HepG2 (cell line): ENCODE measurements around the gene FSTL1. TPM values are rescaled to one million over a fixed set of nuclear protein-coding genes. Genes with fewer than 3 reads are reported as not detected.

Experiments
- ATAC-seq: fragments of 200-7000 bp; cut with Tn5 transposase; 3 replicates; pipeline ENCODE4 v1.9.1; 2020; ENCODE audit warnings: mild to moderate bottlenecking, moderate library complexity
- BruUV-seq: library from RNA; stranded (reverse); fragments of 400-500 nt; replicated peaks from 2 replicates; lab custom pipeline; 2021; lab: Mats Ljungman, UMichigan
- CTCF ChIA-PET: fragments of 300-600 bp; formaldehyde crosslinking; extraction: SDS; loops from one replicate; lab custom pipeline; 2021; ENCODE audit warnings: low total read pairs, inconsistent platforms, low intra/inter-chr PET ratio; lab: Yijun Ruan, JAX
- POLR2A ChIA-PET: fragments of 350-600 bp; sonication (Branson Sonifier 250); formaldehyde crosslinking; loops from one replicate; lab custom pipeline; 2020; ENCODE audit warnings: antibody characterized with exemption, inconsistent platforms; lab: Yijun Ruan, JAX
- DNase-seq: peaks from one replicate; pipeline ENCODE4 v3.0.0-alpha.2; 2015; ENCODE audit warnings: low spot score
- FAIRE-seq: peaks from 3 replicates; lab custom pipeline; 2011; peaks lifted over from hg19 to GRCh38; lab: Jason Lieb, UNC
- H2AFZ ChIP-seq: one replicate; pipeline ENCODE4 v1.6.1; 2011; ENCODE audit warnings: low read length, inconsistent platforms
- H3K27ac ChIP-seq: fragments of 300-600 bp; 3 replicates; pipeline ENCODE4 v1.8.0; 2011; ENCODE audit warnings: mixed run types, mild to moderate bottlenecking, mixed read lengths, low read length, inconsistent platforms; ENCODE audit not compliant: insufficient read depth; ENCODE audit errors: extremely low read length
- H3K27me3 ChIP-seq, 2 experiments: fragments of 200-600 bp in 1 of 2; 2 replicates in 1 of 2; 3 replicates in 1 of 2; pipeline versions ENCODE4 v1.6.0 to v1.8.0; 2011; ENCODE audit warnings: low read length in 2 of 2, mild to moderate bottlenecking in 2 of 2, moderate library complexity in 2 of 2, inconsistent platforms in 1 of 2; ENCODE audit not compliant: insufficient read depth in 2 of 2, control insufficient read depth in 1 of 2
- H3K36me3 ChIP-seq, 2 experiments: fragments of 200-600 bp in 1 of 2; replicated peaks in 1 of 2; 2 replicates in 1 of 2; 3 replicates in 1 of 2; pipeline versions ENCODE4 v1.5.1 to v1.8.0; 2011; ENCODE audit warnings: low read length in 2 of 2, inconsistent platforms in 1 of 2; ENCODE audit not compliant: insufficient read depth in 2 of 2, control insufficient read depth in 1 of 2
- H3K4me1 ChIP-seq: 2 replicates; pipeline ENCODE4 v1.5.1; 2012; ENCODE audit warnings: low read length, inconsistent platforms; ENCODE audit not compliant: insufficient read depth
- H3K4me2 ChIP-seq: 2 replicates; pipeline ENCODE4 v1.6.0; 2011; ENCODE audit warnings: low read depth, low read length, inconsistent platforms
- H3K4me3 ChIP-seq, 3 experiments: fragments of 200-600 bp in 1 of 3; sonication (generic), shearing (Covaris generic) in 1 of 3; replicated peaks in 1 of 3; 2 replicates each; pipeline ENCODE4 v1.5.1; 2011 to 2016; ENCODE audit warnings: low read length in 3 of 3, inconsistent platforms in 2 of 3, low read depth in 2 of 3, mild to moderate bottlenecking in 2 of 3, control low read depth in 1 of 3, mixed read lengths in 1 of 3; ENCODE audit not compliant: insufficient read depth in 1 of 3
- H3K79me2 ChIP-seq: one replicate; pipeline ENCODE4 v1.6.1; 2011; ENCODE audit warnings: low read length, inconsistent platforms; ENCODE audit not compliant: insufficient read depth
- H3K9ac ChIP-seq: 2 replicates; pipeline ENCODE4 v1.6.0; 2011; ENCODE audit warnings: mild to moderate bottlenecking, low read depth, low read length, inconsistent platforms; ENCODE audit not compliant: insufficient read depth
- H3K9me3 ChIP-seq: 2 replicates; pipeline ENCODE4 v1.5.1; 2012; ENCODE audit warnings: mild to moderate bottlenecking, low read length
- H4K20me1 ChIP-seq: 2 replicates; pipeline ENCODE4 v1.6.0; 2011; ENCODE audit warnings: inconsistent platforms, mild to moderate bottlenecking, low read length, moderate library complexity; ENCODE audit not compliant: insufficient read depth
- CREM ChIP-seq, 2 experiments: sonication (generic) in 1 of 2; formaldehyde crosslinking in 1 of 2; IDR thresholded peaks; 2 replicates each; pipeline versions ENCODE4 v1.4.0 to v1.6.1; 2016 to 2020; ENCODE audit warnings: antibody characterized with exemption in 1 of 2, mild to moderate bottlenecking in 1 of 2, missing genetic modification reagents in 1 of 2
- FOXK1 ChIP-seq: sonication (generic); formaldehyde crosslinking; IDR thresholded peaks from 2 replicates; pipeline ENCODE4 v1.4.0; 2020; ENCODE audit warnings: low read depth, missing genetic modification reagents, borderline replicate concordance
- GABPA ChIP-seq, 2 experiments: IDR thresholded peaks; 2 replicates each; pipeline ENCODE4 v1.6.1; 2011 to 2016; ENCODE audit warnings: low read depth in 2 of 2, low read length in 1 of 2, missing biosample characterization in 1 of 2, missing genetic modification characterization in 1 of 2
- JUND ChIP-seq: sonication (generic); formaldehyde crosslinking; IDR thresholded peaks from 2 replicates; pipeline ENCODE4 v1.8.0; 2022; ENCODE audit warnings: mild to moderate bottlenecking, missing genetic modification reagents
- KDM3A ChIP-seq: IDR thresholded peaks from 2 replicates; pipeline ENCODE4 v1.6.1; 2018; ENCODE audit warnings: low read depth, missing compliant biosample characterization
- LCORL ChIP-seq, 2 experiments: fragments of 450-650 bp in 1 of 2; sonication (generic) in 1 of 2; formaldehyde crosslinking in 1 of 2; IDR thresholded peaks; 2 replicates each; pipeline versions ENCODE4 v1.5.0 to v1.6.1; 2017 to 2020; ENCODE audit warnings: antibody characterized with exemption in 1 of 2, missing genetic modification reagents in 1 of 2
- MLXIP ChIP-seq: sonication (generic); formaldehyde crosslinking; IDR thresholded peaks from 2 replicates; pipeline ENCODE4 v1.9.0; 2021; ENCODE audit warnings: missing genetic modification reagents, borderline replicate concordance
- MXD4 ChIP-seq: IDR thresholded peaks from 2 replicates; pipeline ENCODE4 v1.6.1; 2016; ENCODE audit warnings: mild to moderate bottlenecking, missing biosample characterization, missing genetic modification reagents
- POLR2AphosphoS2 ChIP-seq: IDR thresholded peaks from 2 replicates; pipeline ENCODE4 v1.6.1; 2011; ENCODE audit warnings: low read depth, low read length, improper control_type of control experiment
- RCOR2 ChIP-seq: IDR thresholded peaks from 2 replicates; pipeline ENCODE4 v1.6.1; 2016; ENCODE audit warnings: missing biosample characterization, missing genetic modification reagents
- SRSF4 ChIP-seq: fragments of 200-400 bp; formaldehyde crosslinking; IDR thresholded peaks from one replicate; pipeline ENCODE4 v1.6.1; 2018; ENCODE audit warnings: mild to moderate bottlenecking, low read depth, low read length, moderate library complexity; ENCODE audit not compliant: poor library complexity, severe bottlenecking
- TCF7L2 ChIP-seq: IDR thresholded peaks from 2 replicates; pipeline ENCODE4 v1.6.1; 2011; ENCODE audit warnings: mild to moderate bottlenecking, low read depth, low read length, moderate library complexity
- THAP9 ChIP-seq: sonication (generic); formaldehyde crosslinking; IDR thresholded peaks from 2 replicates; pipeline ENCODE4; 2020; ENCODE audit warnings: missing genetic modification reagents, mild to moderate bottlenecking, borderline replicate concordance
- ZNF33A ChIP-seq: sonication (generic); formaldehyde crosslinking; IDR thresholded peaks from 2 replicates; pipeline ENCODE4 v1.5.1; 2020; ENCODE audit warnings: missing genetic modification reagents, mild to moderate bottlenecking, moderate library complexity, borderline replicate concordance
- ZNF513 ChIP-seq: sonication (generic); formaldehyde crosslinking; conservative IDR thresholded peaks from 2 replicates; pipeline ENCODE4 v1.5.0; 2020; ENCODE audit warnings: missing genetic modification reagents
- ZNF775 ChIP-seq: sonication (generic); formaldehyde crosslinking; IDR thresholded peaks from 2 replicates; pipeline ENCODE4 v1.4.0; 2020; ENCODE audit warnings: missing genetic modification reagents, mild to moderate bottlenecking, moderate library complexity, borderline replicate concordance
- ZSCAN25 ChIP-seq: sonication (generic); formaldehyde crosslinking; IDR thresholded peaks from 2 replicates; pipeline ENCODE4 v1.8.0; 2022; ENCODE audit warnings: mild to moderate bottlenecking, missing genetic modification reagents
- WGBS: methylation state at CpG from one replicate; pipeline ENCODE4 v1.1.6; 2017; ENCODE audit warnings: low lambda C conversion rate; 5-methylcytosine and 5-hydroxymethylcytosine counted together
- in situ Hi-C: cut with HindIII; loops from 2 replicates; pipeline ENCODE4 v1.10.0; 2017; ENCODE audit warnings: low pct_unique_long_range_greater_than_20kb; ENCODE audit not compliant: extremely low pct_ligation_motif_present
- intact Hi-C: fragments of 100-400 bp; cut with micrococcal nuclease; formaldehyde crosslinking; loops from one replicate; pipeline ENCODE4 v1.10.0; 2022; ENCODE audit not compliant: unreplicated experiment
- polyA plus RNA-seq, 8 experiments: library from polyadenylated mRNA; depleted of rRNA in 3 of 8; stranded (reverse) in 7 of 8; unstranded in 1 of 8; fragments of >200 nt; fragmentation: Illumina TruSeq in 4 of 8; extraction: Trizol in 4 of 8; gene quantifications; 2 replicates each; pipeline versions ENCODE4 v1.2.1 to v1.2.3, GENCODE V29; 2011 to 2016; ENCODE audit warnings: low read depth in 4 of 8, missing spikeins in 1 of 8, mixed read lengths in 1 of 8; ENCODE audit not compliant: insufficient read depth in 1 of 8
- total RNA-seq, 5 experiments: library from RNA; depleted of rRNA; stranded (reverse); fragments of >200 nt; fragmentation: Illumina TruSeq; extraction: Trizol; gene quantifications; 2 replicates each; pipeline ENCODE4 v1.2.3, GENCODE V29; 2016; ENCODE audit warnings: low read depth in 1 of 5

The FSTL1 gene
- total and polyA plus RNA-seq, 2 of the 13 experiments (the other 11 are each of a cell fraction or from before 2014, with no cell fraction given): 0.07 to 0.29 TPM

- intact Hi-C loops: loop anchor here (2.0 to 10.0 kb wide), 4 partner anchors 67 to 255 kb away; partner anchors contain the start of gene GSK3B
- DNase-seq: no peak
- H3K4me1 ChIP-seq: peaks cover 39% of the 10 kb centered on the region
- no peak for TF ChIP-seq TCF7L2
- no peak for TF ChIP-seq CREM (IDR thresholded peaks at IDR 0.05)
- TF ChIP-seq CREM (CRISPR knock-in tag; IDR thresholded peaks at IDR 0.05): no peak
- TF ChIP-seq SRSF4: no peak
- TF ChIP-seq RCOR2: no peak
- TF ChIP-seq ZNF513 (CRISPR knock-in tag): no peak
- TF ChIP-seq POLR2AphosphoS2: no peak
- no peak for TF ChIP-seq THAP9
- TF ChIP-seq MLXIP (CRISPR knock-in tag): no peak
- TF ChIP-seq GABPA (IDR thresholded peaks at IDR 0.05; ENCODE audit: low read depth, low read length): no peak
- TF ChIP-seq GABPA (CRISPR knock-in tag; IDR thresholded peaks at IDR 0.05; ENCODE audit: low read depth): peak; percentile 4; the same call in 1 of the 2 replicates
- no peak for TF ChIP-seq KDM3A (CRISPR knock-in tag)
- TF ChIP-seq JUND (CRISPR knock-in tag): no peak
- no peak for TF ChIP-seq FOXK1
- TF ChIP-seq LCORL (IDR thresholded peaks at IDR 0.05): no peak
- TF ChIP-seq LCORL (CRISPR knock-in tag; IDR thresholded peaks at IDR 0.05): peak; percentile 2; the same call in 1 of the 2 replicates
- TF ChIP-seq ZNF33A (CRISPR knock-in tag): 0 out of 2 replicates have a peak, but pooled peaks have one; percentile 23
- TF ChIP-seq ZNF775 (CRISPR knock-in tag): no peak
- no peak for TF ChIP-seq MXD4
- no peak for TF ChIP-seq ZSCAN25
- no peaks in the 10 kb centered on the region; the same call in 1 of the 2 replicates for H4K20me1 ChIP-seq
- no peak for FAIRE-seq
- H3K9me3 ChIP-seq: no peaks in the 10 kb centered on the region
- no TSS peak for BruUV-seq
- peak overlapping the region; percentile 82 for H3K9ac ChIP-seq
- no peak for ATAC-seq
- POLR2A ChIA-PET: interaction anchor here (1.6 to 2.9 kb wide), 5 partner anchors 10 to 255 kb away, joined by 5 to 22 read pairs (median 11); partner anchors contain the start of gene NDUFB4
- 0% methylated on average over 6 of the region's 6 CpGs for WGBS
- peak overlapping the region; percentile 71 for H3K4me2 ChIP-seq
- in situ Hi-C loops: no loop called here
- H3K27ac ChIP-seq: peak overlapping the region; percentile 81
- peak overlapping the region; percentile 68 to 95 (median 87) for H3K4me3 ChIP-seq
- H3K79me2 ChIP-seq: peaks cover 36% of the 10 kb centered on the region
- H2AFZ ChIP-seq: peak overlapping the region; percentile 44
- no peaks in the 10 kb centered on the region for H3K36me3 ChIP-seq
- CTCF ChIA-PET: no interaction called here
- H3K27me3 ChIP-seq: peaks cover 0 to 7% of the 10 kb centered on the region in 2 experiments; a peak in 2 of 5 replicates
These were observed 101.0 kb downstream of the FSTL1 start for GRCh38 chr3:120349855-120350125.
